Measurements from ENCODE around the gene UQCRFS1.

UQCRFS1 gene

GRCh38 chr19:29155683-29156082 lies 57.3 kb downstream of the UQCRFS1 start:
- no peak for DNase-seq (ENCODE audit: low read depth, low spot score)
